ENCODE measurements around the gene XIRP1.

Gene XIRP1

GRCh38 chr3:39209329-39209970, 17.1 kb upstream of the XIRP1 start:
- DNase-seq: no peak

GRCh38 chr3:39208463-39209055, 16.2 kb upstream of the XIRP1 start:
- peak; percentile 46 for DNase-seq

- no peak for DNase-seq
Measured at GRCh38 chr3:39207361-39208186, 15.2 kb upstream of the XIRP1 start.

GRCh38 chr3:39205919-39206516, 13.6 kb upstream of the XIRP1 start:
- no peak for DNase-seq

GRCh38 chr3:39205131-39205530, 12.7 kb upstream of the XIRP1 start:
- no peak for DNase-seq

- no peak for DNase-seq
Measured at GRCh38 chr3:39203860-39204259, 11.5 kb upstream of the XIRP1 start.

GRCh38 chr3:39203402-39203801, 11.0 kb upstream of the XIRP1 start:
- DNase-seq: no peak

- DNase-seq: no peak
Measured at GRCh38 chr3:39202094-39202493, 9.7 kb upstream of the XIRP1 start.

GRCh38 chr3:39196671-39197356, 4.4 kb upstream of the XIRP1 start:
- DNase-seq: no peak

GRCh38 chr3:39196034-39196433, 3.6 kb upstream of the XIRP1 start:
- DNase-seq: no peak

- DNase-seq: no peak
Measured at GRCh38 chr3:39193391-39193790, 996 bp upstream of the XIRP1 start.

GRCh38 chr3:39191773-39192172, 622 bp downstream of the XIRP1 start:
- DNase-seq: no peak

- DNase-seq: no peak
Measured at GRCh38 chr3:39191111-39191510, 1.3 kb downstream of the XIRP1 start.

- DNase-seq: no peak
Measured at GRCh38 chr3:39190281-39191025, 1.9 kb downstream of the XIRP1 start.

GRCh38 chr3:39189959-39190269, 2.5 kb downstream of the XIRP1 start:
- DNase-seq: peak; percentile 47

- DNase-seq: no peak
Measured at GRCh38 chr3:39189150-39189958, 3.0 kb downstream of the XIRP1 start.

GRCh38 chr3:39188271-39189149, 3.9 kb downstream of the XIRP1 start:
- DNase-seq: no peak

GRCh38 chr3:39187372-39188155, 4.8 kb downstream of the XIRP1 start:
- DNase-seq: no peak

- no peak for DNase-seq
Measured at GRCh38 chr3:39186692-39187151, 5.7 kb downstream of the XIRP1 start.
